ENCODE measurements around the gene SLC66A2.

Gene SLC66A2

DNA sequence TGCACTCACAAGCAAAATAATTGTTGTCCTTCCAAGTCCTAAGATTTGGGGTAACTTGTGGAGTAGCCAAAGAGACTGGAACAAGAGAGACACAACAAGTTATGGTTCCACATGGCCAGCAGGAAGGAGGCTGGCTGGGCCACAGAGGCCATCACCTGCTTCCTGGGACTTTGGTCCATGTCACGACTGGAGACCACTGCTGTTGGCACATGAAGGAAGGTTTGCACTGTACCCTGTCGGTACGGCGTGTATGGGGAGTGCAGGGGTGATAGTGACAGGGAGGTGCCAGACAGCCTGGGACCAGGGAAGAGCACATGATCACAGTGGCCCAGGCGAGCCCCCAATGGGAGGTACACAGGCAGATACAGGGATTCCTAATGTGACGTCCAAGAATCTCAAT is 15.5 kb downstream of the SLC66A2 start:
- Histone ChIP-seq H3K4me2 (ENCODE audit: low read depth, low read length) (no peak overlapping the region), H3K36me3 (replicated peaks; ENCODE audit: insufficient read depth, low read length) (no peaks in the 10 kb centered on the region; the same call in 1 of the 2 replicates), H3K9me2 (replicated peaks; ENCODE audit: insufficient read depth, low read length) (no peaks in the 10 kb centered on the region), H4K20me1 (ENCODE audit: insufficient read depth, low read length) (no peaks in the 10 kb centered on the region), H3K79me2 (ENCODE audit: low read length) (peaks cover 15% of the 10 kb centered on the region), H3K4me3 (ENCODE audit: low read length) (no peak overlapping the region), H3K9ac (ENCODE audit: low read length) (no peak overlapping the region), H3K4me1 (ENCODE audit: low read length) (no peaks in the 10 kb centered on the region), H3K27ac (ENCODE audit: low read length) (no peak overlapping the region), H3K27me3 (replicated peaks; ENCODE audit: insufficient read depth, low read length) (no peaks in the 10 kb centered on the region), H2AFZ (ENCODE audit: low read length) (no peak overlapping the region), H3F3A (ENCODE audit: insufficient read depth, low read length) (no peaks in the 10 kb centered on the region), H3K9me3 (replicated peaks; ENCODE audit: insufficient read depth, low read length) (no peaks in the 10 kb centered on the region)
- DNase-seq = no peak
- TF ChIP-seq EZH2phosphoT487 (IDR thresholded peaks at IDR 0.05; ENCODE audit: low read length) = no peak
- TF ChIP-seq, protein P1, sequence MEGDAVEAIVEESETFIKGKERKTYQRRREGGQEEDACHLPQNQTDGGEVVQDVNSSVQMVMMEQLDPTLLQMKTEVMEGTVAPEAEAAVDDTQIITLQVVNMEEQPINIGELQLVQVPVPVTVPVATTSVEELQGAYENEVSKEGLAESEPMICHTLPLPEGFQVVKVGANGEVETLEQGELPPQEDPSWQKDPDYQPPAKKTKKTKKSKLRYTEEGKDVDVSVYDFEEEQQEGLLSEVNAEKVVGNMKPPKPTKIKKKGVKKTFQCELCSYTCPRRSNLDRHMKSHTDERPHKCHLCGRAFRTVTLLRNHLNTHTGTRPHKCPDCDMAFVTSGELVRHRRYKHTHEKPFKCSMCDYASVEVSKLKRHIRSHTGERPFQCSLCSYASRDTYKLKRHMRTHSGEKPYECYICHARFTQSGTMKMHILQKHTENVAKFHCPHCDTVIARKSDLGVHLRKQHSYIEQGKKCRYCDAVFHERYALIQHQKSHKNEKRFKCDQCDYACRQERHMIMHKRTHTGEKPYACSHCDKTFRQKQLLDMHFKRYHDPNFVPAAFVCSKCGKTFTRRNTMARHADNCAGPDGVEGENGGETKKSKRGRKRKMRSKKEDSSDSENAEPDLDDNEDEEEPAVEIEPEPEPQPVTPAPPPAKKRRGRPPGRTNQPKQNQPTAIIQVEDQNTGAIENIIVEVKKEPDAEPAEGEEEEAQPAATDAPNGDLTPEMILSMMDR (IDR thresholded peaks at IDR 0.05; ENCODE audit: low read length) = no peak
- no peak for TF ChIP-seq EZH2 (optimal IDR thresholded peaks at IDR 0.05; ENCODE audit: low read depth, low read length)

DNA sequence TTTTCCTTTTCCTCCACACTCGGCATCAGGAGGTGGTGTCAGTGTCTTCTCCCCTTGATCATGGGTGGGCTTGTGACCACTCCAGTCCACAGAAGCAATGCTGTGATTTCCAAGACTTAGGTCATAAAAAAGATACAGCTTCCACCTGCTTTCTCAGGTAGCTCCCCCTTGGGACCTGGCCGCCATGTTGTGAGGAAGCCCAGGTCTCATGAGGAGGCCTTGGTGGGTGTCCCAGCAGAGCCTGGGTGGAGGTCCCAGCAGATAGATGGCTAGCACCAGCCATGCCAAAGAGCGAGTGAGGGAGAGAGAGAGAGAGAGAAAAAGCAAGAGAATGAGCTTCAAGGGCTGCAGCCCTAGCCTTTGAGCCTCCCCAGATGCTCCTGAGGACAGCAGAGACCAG is 16.0 kb downstream of the SLC66A2 start:
- H3K9me3 ChIP-seq (replicated peaks; ENCODE audit: insufficient read depth, low read length) = no peaks in the 10 kb centered on the region
- no peak for DNase-seq
- TF ChIP-seq EZH2phosphoT487 (IDR thresholded peaks at IDR 0.05; ENCODE audit: low read length) = no peak
- no peak for TF ChIP-seq EZH2 (optimal IDR thresholded peaks at IDR 0.05; ENCODE audit: low read depth, low read length)
- no peak overlapping the region for H2AFZ ChIP-seq (ENCODE audit: low read length)
- H3K9me2 ChIP-seq (replicated peaks; ENCODE audit: insufficient read depth, low read length) = no peaks in the 10 kb centered on the region
- H4K20me1 ChIP-seq (ENCODE audit: insufficient read depth, low read length) = no peaks in the 10 kb centered on the region
- H3K36me3 ChIP-seq (replicated peaks; ENCODE audit: insufficient read depth, low read length) = no peaks in the 10 kb centered on the region; the same call in 1 of the 2 replicates
- no peaks in the 10 kb centered on the region for H3K27me3 ChIP-seq (replicated peaks; ENCODE audit: insufficient read depth, low read length)
- no peak overlapping the region for H3K27ac ChIP-seq (ENCODE audit: low read length)
- H3K4me2 ChIP-seq (ENCODE audit: low read depth, low read length) = no peak overlapping the region
- H3F3A ChIP-seq (ENCODE audit: insufficient read depth, low read length) = no peaks in the 10 kb centered on the region
- no peak overlapping the region for H3K9ac ChIP-seq (ENCODE audit: low read length)
- H3K4me3 ChIP-seq (ENCODE audit: low read length) = no peak overlapping the region
- peaks cover 15% of the 10 kb centered on the region for H3K79me2 ChIP-seq (ENCODE audit: low read length)
- H3K4me1 ChIP-seq (ENCODE audit: low read length) = no peaks in the 10 kb centered on the region

DNA sequence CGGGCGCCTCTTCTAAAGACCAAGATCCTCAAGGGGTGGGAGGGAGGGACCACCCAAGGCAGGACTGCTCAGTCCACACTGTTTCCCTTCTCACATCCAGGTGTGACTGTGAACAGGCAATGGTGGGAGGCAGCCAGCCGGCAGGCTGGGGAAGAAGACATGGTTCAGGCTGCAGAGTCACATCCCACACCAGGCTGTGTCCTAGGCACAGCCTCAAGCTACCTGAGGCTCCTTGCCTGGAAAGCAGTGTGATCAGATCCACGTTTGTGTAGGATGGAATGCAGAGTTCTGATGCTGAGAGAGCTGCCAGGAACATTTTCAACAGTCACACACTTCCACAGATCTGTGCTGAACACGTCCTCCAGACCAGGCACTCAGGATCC is 16.4 kb downstream of the SLC66A2 start:
- Histone ChIP-seq H3F3A (ENCODE audit: insufficient read depth, low read length) (no peaks in the 10 kb centered on the region), H3K36me3 (replicated peaks; ENCODE audit: insufficient read depth, low read length) (no peaks in the 10 kb centered on the region; the same call in 1 of the 2 replicates), H3K9me2 (replicated peaks; ENCODE audit: insufficient read depth, low read length) (no peaks in the 10 kb centered on the region), H3K27ac (ENCODE audit: low read length) (no peak overlapping the region), H3K27me3 (replicated peaks; ENCODE audit: insufficient read depth, low read length) (no peaks in the 10 kb centered on the region), H3K79me2 (ENCODE audit: low read length) (peaks cover 15% of the 10 kb centered on the region), H3K4me2 (ENCODE audit: low read depth, low read length) (no peak overlapping the region), H4K20me1 (ENCODE audit: insufficient read depth, low read length) (no peaks in the 10 kb centered on the region), H3K9ac (ENCODE audit: low read length) (no peak overlapping the region), H2AFZ (ENCODE audit: low read length) (no peak overlapping the region), H3K9me3 (replicated peaks; ENCODE audit: insufficient read depth, low read length) (no peaks in the 10 kb centered on the region), H3K4me3 (ENCODE audit: low read length) (no peak overlapping the region), H3K4me1 (ENCODE audit: low read length) (no peaks in the 10 kb centered on the region)
- TF ChIP-seq, protein P1 (IDR thresholded peaks at IDR 0.05; ENCODE audit: low read length) = no peak
- no peak for TF ChIP-seq EZH2 (optimal IDR thresholded peaks at IDR 0.05; ENCODE audit: low read depth, low read length)
- TF ChIP-seq EZH2phosphoT487 (IDR thresholded peaks at IDR 0.05; ENCODE audit: low read length) = no peak
- DNase-seq = no peak

DNA sequence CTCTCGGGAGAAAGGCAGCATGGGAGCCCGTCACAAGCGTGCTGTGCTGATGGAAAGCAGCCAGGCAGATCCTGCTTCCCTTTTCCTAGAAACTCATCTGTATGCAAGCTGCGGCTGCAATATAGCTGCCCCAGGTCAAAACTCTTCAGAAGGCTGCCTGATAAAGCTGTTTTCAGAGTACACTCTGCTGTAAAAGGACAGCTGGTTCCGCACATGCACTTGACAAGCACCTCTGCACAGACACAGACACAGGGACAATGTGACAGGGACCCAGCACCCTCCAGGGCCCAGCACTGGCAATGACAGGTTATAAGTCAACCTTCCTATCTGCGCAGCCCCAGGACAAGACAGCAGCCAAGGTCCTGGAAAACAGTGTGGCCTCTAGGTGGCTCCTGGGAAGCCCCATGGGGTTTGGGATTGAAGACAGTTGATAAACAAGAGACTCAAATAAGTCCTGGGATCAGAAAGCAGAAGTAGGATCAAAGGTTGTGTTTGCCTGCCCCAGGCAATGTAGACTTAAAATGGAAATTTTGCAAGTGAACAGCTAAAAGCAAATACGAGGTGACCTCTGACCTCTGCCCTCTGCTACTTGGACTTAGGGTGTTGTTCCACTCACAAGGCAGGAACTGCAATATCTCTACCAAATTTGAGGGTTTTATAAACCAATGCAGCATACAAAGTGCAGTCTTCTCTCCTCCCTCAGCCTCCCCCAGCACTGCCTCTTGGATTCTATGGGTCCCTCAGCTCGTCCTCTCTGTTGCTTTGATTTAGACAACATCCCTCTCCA is 16.9 kb downstream of the SLC66A2 start:
- H3K4me1 ChIP-seq (ENCODE audit: low read length) = no peaks in the 10 kb centered on the region
- no peaks in the 10 kb centered on the region for H3F3A ChIP-seq (ENCODE audit: insufficient read depth, low read length)
- no peaks in the 10 kb centered on the region for H3K27me3 ChIP-seq (replicated peaks; ENCODE audit: insufficient read depth, low read length)
- H3K36me3 ChIP-seq (replicated peaks; ENCODE audit: insufficient read depth, low read length) = no peaks in the 10 kb centered on the region; the same call in 1 of the 2 replicates
- TF ChIP-seq, protein P1 (IDR thresholded peaks at IDR 0.05; ENCODE audit: low read length) = no peak
- TF ChIP-seq EZH2phosphoT487 (IDR thresholded peaks at IDR 0.05; ENCODE audit: low read length) = no peak
- H3K9me3 ChIP-seq (replicated peaks; ENCODE audit: insufficient read depth, low read length) = no peaks in the 10 kb centered on the region
- H3K79me2 ChIP-seq (ENCODE audit: low read length) = peaks cover 15% of the 10 kb centered on the region
- no peak overlapping the region for H3K9ac ChIP-seq (ENCODE audit: low read length)
- no peak overlapping the region for H3K4me3 ChIP-seq (ENCODE audit: low read length)
- H4K20me1 ChIP-seq (ENCODE audit: insufficient read depth, low read length) = no peaks in the 10 kb centered on the region
- H3K9me2 ChIP-seq (replicated peaks; ENCODE audit: insufficient read depth, low read length) = no peaks in the 10 kb centered on the region
- no peak overlapping the region for H3K4me2 ChIP-seq (ENCODE audit: low read depth, low read length)
- H3K27ac ChIP-seq (ENCODE audit: low read length) = no peak overlapping the region
- no peak for DNase-seq
- H2AFZ ChIP-seq (ENCODE audit: low read length) = no peak overlapping the region

Data from MM.1S (cell line).